GM21528 (cell line): Measurements from ENCODE around the gene SMYD3.

Experiments used
- ATAC-seq: cut with Tn5 transposase; IDR thresholded peaks from one replicate; pipeline ENCODE4 v1.9.1; 2021; ENCODE audit warnings: mild to moderate bottlenecking, moderate library complexity; ENCODE audit not compliant: unreplicated experiment, low FRiP score

SMYD3 gene

DNA sequence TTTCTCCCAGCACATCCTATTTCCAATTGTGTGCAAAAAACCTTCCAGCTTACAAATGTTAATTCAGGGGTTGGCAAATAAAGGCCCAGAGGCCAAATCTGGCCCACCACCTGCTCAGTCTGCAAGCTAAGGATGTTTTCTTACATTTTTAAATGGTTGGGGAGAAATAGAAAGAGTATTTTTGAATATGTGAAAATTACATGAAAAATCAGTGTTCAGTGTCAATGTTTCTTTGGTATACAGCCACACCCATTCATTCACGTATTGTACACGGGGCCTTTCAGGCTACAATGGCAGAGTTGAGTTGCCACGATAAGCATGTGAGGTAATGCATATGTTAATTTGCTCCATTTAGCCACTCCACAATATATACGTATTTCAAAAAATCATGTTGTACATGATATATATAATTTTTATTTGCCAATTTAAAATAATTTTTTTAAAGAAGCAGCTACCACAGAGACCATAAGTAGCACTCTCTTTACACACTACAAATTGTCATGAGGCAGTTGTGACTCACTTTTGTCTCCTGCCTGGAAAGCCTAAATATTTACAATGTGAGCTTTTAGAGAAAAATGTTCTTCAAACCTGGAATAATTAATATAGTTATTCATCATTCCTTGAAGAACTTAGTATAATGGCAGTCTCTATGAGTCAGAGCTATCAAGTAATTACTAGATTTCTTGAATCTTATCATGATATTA is 189.6 kb downstream of the SMYD3 start:
- ATAC-seq: no peak

DNA sequence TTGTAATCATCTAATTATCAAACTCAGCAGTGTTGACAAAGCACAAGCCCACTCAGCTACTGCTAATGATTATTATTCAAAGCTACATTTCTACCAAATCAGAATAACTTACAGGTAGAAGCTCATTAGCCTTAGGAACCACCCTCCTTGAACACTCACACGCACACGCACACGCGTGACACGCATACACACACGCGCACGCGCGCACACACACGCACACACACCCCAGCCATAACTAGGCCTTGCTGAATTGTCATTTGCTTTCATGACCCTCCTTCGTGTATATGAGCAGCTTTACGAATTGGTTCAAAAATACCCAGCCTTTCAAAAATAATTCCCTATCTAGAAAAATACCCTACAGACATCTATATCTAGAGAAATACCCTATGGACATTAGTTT is 195.6 kb downstream of the SMYD3 start:
- no peak for ATAC-seq

DNA sequence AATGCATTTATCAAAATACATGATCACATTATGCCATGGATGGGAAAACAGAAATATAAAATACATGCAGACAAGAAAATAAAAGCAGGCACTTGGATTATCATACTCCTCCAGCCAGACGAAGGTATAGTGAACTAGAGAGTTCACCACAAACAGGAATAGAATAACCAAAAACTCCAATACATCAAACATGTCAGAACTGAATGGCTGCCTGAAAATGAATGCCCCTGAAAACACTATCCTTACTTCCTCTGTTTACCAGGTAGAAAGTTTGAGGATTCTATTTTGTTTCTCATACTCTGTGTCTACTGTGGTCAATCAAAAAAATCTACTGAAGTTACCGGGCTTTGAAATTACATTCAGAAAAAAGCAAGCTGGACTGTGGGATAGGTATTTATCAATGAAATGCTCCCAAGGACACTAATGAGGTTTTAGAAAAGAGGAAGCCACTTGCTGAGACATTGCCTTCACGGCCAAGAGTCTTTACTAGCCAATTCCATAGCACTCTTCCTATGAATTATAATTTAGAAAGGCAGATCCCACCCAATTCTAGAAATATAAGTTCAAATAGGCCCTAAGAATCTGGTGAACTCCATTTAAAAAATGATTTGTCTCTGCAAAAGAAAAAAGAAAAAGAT is 197.7 kb downstream of the SMYD3 start:
- no peak for ATAC-seq

DNA sequence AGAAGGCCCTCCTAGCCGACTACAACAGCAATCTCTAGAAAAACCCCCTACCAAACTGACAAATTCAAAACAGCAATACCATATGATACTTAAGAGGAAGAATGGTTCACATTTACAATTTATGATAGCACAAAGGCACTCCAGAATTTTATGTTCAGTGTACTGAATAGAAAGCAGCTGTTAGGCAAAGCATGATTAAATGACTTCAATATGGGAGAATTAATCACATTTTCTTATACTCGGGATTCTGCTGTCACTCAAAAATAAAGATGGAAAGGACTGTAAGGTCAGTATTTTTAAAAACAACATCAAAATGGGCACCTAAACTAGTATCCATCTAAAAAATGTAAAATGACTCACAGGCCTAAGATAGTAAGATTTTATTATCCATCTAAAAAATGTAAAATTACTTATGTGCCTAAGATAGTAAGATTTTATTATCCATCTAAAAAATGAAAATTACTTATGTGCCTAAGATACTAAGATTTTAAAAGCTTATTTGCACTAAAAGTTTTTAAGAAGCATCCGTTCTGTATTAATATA is 198.5 kb downstream of the SMYD3 start:
- ATAC-seq: no peak

DNA sequence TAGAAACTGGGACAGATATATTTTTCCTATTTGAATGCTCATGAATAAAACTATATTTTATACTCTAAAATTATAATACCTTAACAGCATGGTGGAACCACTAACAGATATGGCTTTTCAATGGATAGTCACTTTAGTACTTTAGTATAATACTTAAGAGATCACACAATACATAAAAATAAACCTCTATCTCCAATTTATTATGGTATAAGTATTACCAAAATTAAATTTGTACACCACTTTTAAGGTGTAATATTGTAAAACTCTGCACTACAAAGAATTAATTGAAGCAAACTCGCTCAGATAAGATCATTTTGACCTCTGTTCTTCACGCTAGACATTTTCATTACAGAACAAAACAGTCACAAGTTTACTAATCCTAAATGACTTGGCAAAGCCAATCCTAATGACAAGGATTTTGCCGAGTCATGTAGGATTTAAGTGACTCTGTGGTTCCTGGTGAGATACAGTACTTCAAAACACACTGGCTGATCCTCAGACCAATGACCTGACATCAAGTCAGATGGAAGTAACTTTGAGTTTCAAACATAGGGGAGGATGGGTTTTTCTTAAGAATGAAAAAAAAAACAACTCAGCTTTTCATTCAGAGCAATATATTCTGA is 200.6 kb downstream of the SMYD3 start:
- no peak for ATAC-seq

DNA sequence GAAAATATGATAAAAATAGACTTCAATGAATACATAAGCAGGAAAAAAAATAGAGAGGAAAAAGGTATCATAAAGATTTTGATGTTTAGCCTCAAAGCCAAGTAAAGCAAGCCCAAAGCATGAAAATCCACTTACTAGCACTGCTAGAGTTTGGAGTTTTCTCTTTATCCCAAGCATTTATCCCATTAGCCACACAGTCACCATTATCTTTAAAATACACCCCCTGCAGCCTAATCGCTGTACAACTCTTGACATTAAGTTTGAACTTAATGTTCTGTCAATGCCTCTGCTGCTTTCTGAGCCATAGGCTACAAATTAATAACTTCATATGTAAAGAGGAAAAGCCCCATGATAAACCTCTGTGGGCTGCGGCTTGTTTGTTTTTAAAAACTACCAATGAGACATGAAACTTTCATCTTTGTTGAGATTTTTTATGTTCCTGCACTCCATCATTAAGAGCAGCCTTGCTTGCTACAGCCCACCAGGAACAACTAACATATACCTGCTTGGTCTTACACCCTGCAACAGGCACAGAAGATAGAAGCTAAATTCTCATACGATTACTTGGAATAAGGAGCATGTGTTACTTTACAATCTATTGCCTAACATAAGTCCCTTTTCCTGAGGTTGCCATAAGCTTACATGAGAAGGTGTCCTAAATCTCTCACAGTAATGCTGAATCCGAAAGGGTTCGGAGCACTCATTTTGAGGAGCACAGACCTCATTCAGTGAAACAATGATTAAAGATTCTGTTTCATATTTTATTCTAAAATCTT is 202.4 kb downstream of the SMYD3 start:
- no peak for ATAC-seq

DNA sequence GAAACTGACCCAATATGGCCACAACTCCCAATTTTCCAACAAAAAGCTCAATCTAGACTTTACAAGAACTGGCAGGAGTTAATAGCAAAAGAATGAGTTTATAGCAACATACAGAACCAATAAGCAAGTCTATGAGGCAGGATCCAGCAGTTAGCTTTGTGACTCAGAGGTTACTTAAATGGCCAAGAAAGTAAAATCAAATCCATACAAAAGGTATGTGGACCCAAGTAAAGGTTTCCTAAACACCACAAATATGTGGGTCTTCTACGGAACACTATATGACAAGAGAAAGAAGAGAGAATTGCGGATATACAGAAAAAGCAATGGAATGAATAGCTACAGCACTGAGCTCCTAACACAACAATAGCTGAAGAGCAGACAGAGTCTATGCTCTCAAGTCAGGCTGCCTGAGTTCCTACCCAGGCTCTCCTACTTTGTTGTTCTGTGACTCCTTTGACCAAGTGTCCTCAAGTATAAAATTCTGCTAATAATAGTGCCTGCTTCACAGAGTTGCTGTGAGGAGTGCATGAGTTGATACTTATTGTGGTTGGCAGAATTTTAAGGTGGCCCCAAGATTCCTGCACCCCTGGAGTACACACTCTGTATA is 204.3 kb downstream of the SMYD3 start:
- no peak for ATAC-seq

DNA sequence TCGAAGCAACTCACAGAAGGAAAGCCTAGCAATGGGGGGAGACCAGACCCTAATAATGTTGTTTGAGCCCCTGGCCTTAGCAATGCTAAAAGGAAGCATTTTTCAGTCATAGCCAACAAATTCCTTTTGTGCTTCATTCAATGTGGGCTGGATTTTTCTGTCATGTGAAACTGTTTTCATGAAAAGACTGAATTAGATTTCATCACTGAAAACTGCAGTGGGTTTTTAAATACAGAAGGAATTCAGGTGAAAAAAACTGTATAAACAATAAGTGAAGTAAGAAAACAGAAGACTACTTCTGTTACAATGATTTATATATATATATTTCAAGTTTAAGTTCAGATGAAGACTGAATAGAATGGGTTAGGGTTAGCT is 204.8 kb downstream of the SMYD3 start:
- no peak for ATAC-seq

DNA sequence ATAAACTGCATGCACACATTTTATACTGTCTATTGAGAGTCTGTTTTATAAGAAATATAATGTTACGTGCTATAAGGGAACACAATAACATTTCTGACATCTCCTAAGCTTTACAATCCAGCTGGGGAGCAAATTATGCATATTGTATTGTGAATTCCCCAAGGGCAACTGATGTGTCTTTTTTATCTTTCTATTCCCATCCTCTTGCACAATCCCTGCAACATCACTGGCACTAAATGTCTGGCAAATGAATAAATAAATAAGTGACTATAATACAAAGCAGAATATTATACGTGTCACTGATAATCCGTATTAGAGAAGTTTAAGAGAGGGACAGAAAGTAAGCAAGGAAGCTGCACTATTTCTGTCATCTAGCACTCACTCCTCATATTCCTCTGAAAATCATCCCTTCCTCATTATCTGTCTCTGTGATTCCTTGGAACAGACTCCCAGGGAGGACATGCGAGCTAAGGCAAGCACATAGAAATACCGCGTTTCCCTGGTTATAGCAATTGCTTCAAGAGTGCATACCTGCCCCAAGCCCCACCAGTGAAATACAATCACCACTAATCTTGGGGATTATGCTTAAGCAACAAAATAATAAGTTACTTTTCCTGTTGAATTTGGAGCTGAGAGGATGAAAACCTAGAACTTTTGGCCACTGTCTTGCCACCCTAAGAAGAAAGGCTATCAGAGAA is 205.4 kb downstream of the SMYD3 start:
- ATAC-seq: no peak

DNA sequence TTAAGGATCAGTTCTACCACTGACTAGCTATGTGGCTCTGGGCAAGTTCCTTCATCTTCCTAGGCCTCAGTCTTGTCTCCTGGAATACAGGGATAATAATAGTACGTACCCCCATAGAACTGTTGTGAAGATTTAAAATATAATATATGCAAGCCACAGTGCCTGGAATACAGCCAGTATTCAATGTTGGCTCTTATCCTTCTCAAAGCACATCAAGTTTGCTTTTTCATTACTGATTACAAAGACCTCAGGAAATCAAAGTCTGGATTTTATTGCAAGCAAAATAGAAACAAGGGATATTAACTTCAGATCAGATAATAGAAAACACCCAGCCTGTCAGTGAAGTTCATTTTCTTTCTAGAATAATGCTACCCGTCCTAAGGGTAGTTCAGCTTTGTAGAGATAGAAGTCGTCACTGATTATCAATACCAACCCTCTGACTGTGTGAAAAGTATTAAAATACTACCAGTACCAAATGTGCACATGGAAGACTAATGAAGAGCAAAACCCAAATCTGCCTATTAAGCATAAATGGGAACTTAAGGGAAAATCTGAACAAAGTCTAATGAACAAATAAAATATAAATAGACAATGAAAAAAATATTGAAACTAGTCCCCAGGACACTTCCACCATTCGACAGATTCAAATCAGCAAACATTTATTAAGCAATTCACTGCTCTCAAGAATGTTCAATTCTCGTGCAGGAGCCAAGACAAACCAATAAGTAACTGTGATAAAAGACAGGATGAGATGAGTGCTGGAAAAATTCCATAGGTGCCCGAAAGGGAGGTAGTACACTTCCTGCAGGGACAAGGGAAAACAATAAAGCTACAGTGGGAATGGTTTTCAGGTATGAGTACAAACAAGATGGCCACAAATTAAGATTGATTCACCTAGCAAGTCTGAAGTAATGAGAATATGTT is 206.2 kb downstream of the SMYD3 start:
- no peak for ATAC-seq

DNA sequence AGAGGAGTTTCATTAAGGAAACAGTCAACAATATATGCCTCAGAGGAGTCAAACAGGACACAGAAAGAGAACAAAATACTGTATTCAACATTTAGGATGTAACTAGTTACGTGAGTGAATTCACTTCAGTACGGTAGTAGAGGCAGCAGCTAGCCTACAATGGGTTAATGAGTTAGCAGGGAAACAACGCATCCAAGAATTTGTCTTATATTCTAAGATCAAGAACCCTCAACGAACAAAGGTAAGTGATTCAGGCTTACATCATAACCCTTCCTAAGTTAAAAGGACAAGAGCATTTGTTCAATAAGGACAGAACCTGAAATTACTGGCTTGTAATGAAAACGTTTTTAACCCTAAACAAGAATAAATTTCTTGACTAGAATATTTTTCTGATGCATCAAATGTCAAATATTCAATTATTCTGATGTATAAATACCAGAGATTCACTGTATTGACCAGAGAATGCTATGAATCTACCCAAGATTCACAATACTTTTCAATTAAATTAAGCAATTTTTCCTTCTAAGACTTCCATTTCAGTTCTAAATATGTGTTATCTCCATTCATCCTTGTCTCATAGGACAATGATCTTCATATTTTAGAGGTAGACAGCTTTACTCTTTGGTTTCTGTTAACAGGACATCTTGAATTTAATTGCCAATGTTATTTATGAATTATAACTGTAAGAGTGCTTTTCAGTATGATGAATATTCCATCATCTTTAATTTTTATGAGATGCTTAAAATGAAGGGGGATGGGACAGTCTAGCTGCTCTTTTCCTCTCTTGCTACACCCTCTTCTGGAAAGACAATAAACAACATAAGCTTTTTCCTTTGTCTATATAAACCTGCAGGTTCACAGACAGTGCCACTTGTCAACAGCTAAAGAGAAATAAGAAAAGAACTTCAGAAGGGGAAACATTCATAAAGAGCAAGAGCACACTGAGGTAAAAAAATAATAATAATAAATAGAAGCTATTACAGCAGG is 209.5 kb downstream of the SMYD3 start:
- ATAC-seq: no peak

DNA sequence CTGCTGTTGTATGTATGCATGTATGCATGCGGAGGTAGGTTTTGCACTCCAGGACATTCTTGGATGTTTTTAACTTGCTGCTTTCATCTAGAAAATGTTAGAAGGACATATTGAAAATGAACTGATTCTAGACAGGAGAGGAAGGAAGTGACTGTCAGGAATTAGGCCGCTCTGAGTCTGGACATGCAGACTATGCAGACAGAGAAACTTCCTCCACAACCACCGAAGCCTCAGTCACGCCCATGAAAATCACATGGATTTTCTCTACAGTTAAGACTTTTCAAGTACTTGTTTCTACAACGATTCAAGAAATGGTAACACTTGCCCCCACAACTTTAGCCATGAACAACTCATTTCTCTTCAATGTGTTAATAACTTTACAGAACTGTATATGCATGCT is 211.1 kb downstream of the SMYD3 start:
- ATAC-seq: no peak

DNA sequence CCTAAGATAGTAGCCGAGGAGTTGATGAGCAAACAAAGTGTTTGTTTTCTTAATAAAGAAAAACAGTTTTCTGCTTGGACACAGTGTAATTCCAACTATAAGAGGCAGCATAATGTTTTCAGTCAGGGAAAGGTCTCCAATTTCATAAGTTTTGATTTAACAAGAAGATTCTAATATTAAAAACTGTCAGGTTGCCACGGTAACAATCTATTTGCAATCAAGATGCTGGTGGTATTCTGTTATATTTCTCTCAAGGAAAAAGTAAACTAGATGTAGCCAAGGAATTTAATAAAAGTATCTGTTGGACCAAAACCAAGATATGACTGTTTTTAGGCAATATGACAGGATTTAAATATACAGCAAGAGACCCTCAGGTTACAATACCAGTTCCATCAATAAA is 211.7 kb downstream of the SMYD3 start:
- ATAC-seq: no peak

DNA sequence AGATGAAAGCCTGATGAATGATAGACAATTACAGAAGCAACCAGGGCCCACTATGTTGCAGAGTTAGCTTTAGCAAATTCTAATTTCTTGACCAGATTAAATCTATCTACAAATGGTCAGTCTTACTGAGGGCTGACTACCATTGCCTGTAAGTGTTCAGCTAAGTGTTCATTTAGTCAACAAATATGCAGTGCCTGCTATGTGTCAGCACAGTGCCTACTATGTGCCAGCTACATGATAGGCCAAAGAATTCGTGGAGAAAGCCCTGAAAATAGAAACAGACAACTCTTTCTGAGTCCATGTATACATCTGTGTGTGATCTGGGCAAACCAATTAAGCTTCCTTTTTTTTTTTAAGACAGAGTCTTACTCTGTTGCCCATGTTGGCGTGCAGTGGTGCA is 212.8 kb downstream of the SMYD3 start:
- no peak for ATAC-seq

DNA sequence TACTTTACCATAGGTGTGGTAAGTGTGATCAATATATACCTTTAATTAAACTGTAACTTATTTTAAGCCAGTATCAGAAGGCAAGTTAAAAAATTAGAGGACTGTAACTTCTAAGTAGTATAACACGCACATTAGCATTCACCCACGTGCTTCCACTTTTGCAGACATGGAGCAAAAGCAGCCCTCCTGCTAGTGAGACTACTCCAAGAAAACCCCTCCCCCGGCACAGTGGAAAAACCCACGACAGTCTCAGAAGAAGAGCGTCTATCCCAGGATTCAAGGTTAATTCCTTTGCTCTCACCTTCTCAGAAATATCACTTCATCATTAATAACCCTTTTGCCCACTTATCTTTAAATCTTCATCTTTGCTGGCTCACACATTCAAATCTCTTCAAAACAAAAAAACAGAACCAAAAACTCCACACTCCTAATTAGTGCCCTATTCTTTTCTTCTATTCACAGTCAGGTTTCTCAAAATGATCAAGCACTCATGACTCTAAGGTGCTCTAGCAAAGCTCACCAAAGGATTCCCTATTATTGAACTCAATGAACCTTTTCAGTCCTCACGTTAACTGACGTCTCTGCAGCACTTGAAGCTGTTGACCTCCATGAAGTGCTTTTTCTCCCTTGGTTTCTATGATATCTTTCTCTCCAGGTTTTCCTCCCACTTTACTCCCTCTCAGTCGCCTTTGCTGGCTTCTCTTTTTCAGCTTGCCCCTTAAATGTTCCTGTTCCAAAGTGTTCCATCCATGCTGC is 213.5 kb downstream of the SMYD3 start:
- ATAC-seq: no peak

DNA sequence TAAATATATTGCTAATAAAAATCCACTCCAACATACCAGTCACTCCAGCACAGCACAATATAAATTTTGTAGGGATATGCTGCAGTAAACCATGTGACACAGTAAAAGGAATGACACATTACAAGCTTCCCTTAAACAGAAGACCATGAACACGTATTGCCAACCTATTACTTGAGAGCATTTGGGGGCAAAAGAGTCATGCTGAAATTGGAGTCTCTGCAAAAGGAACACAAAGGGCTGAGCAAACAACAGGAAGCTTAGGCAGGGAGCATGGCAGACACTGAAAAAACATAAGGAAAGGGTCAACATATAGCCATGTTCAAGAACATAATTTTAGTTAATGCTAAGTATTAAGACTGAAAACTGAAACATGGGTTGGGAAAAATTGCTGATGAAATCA is 214.5 kb downstream of the SMYD3 start:
- ATAC-seq: no peak

DNA sequence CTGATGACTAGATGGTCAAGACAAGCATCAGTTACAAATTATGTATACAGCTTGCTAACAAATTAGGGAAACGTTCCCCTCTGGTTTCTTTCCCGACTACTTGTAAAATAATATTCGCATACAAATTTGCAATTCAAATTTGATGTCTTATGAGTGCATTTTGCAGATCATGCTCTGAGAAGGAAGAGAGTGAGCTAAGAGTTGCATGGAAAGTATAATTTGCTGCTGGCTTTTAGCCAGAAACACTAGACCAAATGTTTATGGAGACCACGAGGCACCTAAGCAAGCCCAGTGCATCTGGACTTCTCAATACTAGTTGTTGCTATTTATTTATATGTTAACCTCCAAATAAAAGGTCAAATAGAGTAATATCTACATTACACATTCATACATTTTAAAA is 216.0 kb downstream of the SMYD3 start:
- no peak for ATAC-seq
